Sigmoid colon (tissue), 4 donors: ENCODE data around the gene FBXO44.

Source experiments
- EP300 ChIP-seq, 4 donors: sonication (generic); formaldehyde crosslinking; IDR thresholded peaks; one replicate each; pipeline ENCODE4 v1.6.1; 2017; ENCODE audit warnings: antibody characterized with exemption in 4 of 4
- POLR2A ChIP-seq, 2 donors: fragments of 450-650 bp; IDR thresholded peaks; one replicate each; pipeline ENCODE4 v1.6.1; 2016; ENCODE audit warnings: antibody characterized with exemption in 2 of 2, mild to moderate bottlenecking in 2 of 2, moderate library complexity in 2 of 2
- POLR2AphosphoS5 ChIP-seq, 4 donors: sonication (generic); formaldehyde crosslinking; IDR thresholded peaks; one replicate each; pipeline ENCODE4 v1.6.1; 2017; ENCODE audit warnings: antibody characterized with exemption in 4 of 4
- TF ChIP-seq, protein P1 (sequence below), 4 experiments: fragments of 450-650 bp in 3 of 4; fragments of 200-600 bp in 1 of 4; IDR thresholded peaks; one replicate each; pipeline ENCODE4 v1.5.1; 2016 to 2019; ENCODE audit warnings: antibody characterized with exemption in 4 of 4, mild to moderate bottlenecking in 3 of 4, moderate library complexity in 2 of 4

DNA sequence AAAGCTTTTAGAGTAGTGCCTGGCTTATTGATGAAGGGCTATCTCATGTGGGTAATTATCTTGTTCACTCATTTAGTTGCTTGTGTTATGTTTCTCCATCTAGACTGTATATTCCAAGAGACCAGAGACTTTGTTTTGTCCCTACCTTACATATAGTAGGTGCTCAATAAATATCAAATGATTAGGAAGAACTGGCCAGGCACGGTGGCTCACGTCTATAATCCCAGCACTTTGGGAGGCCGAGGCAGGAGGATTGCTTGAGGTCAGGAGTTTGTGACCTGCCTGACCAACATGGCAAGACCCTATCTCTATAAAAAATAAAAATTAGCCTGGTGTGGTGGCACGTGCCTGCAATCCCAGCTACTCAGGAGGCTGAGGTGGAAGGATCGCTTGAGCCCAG lies 9.4 kb upstream of the FBXO44 start:
- TF ChIP-seq POLR2AphosphoS5 (IDR thresholded peaks at IDR 0.05), result no peak
- TF ChIP-seq, protein P1, sequence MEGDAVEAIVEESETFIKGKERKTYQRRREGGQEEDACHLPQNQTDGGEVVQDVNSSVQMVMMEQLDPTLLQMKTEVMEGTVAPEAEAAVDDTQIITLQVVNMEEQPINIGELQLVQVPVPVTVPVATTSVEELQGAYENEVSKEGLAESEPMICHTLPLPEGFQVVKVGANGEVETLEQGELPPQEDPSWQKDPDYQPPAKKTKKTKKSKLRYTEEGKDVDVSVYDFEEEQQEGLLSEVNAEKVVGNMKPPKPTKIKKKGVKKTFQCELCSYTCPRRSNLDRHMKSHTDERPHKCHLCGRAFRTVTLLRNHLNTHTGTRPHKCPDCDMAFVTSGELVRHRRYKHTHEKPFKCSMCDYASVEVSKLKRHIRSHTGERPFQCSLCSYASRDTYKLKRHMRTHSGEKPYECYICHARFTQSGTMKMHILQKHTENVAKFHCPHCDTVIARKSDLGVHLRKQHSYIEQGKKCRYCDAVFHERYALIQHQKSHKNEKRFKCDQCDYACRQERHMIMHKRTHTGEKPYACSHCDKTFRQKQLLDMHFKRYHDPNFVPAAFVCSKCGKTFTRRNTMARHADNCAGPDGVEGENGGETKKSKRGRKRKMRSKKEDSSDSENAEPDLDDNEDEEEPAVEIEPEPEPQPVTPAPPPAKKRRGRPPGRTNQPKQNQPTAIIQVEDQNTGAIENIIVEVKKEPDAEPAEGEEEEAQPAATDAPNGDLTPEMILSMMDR (IDR thresholded peaks at IDR 0.05), result no peak
- TF ChIP-seq POLR2A (IDR thresholded peaks at IDR 0.05), result no peak
- TF ChIP-seq EP300 (IDR thresholded peaks at IDR 0.05), result no peak
